GM18867 (cell line): ENCODE results near the gene DGUOK.
A peak's percentile ranks its signal among the peaks of the same experiment; 100 is the strongest.
"Not testable (repeated sequence)": the region's sequence is repeated elsewhere in the genome, so short reads cannot be mapped to it uniquely, and the experiment has no call there.

Source experiments
- ATAC-seq: cut with Tn5 transposase; IDR thresholded peaks from one replicate; pipeline ENCODE4 v1.9.1; 2021; ENCODE audit warnings: mild to moderate bottlenecking, moderate library complexity; ENCODE audit not compliant: unreplicated experiment

Gene DGUOK

GRCh38 chr2:73926493-73927327, at the start of gene DGUOK:
Gene DGUOK (plus strand): TSS chr2:73926880. CDS start chr2:73926911, 31 bp downstream.
- peak; percentile 99 for ATAC-seq

- ATAC-seq = peak; percentile 76
Observed at GRCh38 chr2:73877071-73877802, 49.4 kb upstream of the DGUOK start.

- not testable (repeated sequence) for ATAC-seq
Observed at GRCh38 chr2:73877984-73878383, 48.7 kb upstream of the DGUOK start.

DNA sequence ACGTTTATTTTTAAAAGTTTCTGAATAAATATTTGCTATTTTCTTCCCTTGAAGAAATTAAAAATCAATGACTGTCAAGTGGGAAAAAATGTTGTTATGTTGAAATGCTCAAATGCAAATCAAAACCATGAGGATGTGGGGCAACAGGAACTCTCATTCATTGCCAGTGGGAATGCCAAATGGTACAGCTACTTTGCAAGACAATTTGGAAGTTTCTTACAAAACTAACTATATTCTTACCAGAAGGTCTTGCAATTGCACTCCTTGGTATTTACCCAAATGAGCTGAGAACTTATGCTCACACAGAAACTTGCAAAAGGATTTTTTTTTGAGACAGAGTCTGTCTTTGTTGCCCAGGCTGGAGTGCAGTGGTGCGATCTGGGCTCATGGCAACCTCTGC, 41.3 kb upstream of the DGUOK start:
- no peak for ATAC-seq

DNA sequence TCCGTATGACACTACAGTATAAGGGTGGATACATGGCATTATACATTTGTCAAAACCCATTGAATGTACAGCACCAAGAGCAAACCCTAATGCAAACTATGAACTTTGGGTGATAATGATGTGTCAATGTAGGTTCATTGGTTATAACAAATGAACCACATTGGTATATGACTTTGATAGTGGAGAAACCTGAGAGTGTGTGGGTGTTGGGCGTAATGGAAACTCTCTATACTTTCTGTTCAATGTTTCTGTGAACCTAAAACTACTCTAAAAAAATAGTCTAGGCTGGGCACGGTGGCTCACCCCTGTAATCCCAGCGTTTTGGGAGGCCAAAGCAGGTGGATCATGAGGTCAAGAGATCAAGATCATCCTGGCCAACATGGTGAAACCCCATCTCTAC, 40.3 kb upstream of the DGUOK start:
- no peak for ATAC-seq

DNA sequence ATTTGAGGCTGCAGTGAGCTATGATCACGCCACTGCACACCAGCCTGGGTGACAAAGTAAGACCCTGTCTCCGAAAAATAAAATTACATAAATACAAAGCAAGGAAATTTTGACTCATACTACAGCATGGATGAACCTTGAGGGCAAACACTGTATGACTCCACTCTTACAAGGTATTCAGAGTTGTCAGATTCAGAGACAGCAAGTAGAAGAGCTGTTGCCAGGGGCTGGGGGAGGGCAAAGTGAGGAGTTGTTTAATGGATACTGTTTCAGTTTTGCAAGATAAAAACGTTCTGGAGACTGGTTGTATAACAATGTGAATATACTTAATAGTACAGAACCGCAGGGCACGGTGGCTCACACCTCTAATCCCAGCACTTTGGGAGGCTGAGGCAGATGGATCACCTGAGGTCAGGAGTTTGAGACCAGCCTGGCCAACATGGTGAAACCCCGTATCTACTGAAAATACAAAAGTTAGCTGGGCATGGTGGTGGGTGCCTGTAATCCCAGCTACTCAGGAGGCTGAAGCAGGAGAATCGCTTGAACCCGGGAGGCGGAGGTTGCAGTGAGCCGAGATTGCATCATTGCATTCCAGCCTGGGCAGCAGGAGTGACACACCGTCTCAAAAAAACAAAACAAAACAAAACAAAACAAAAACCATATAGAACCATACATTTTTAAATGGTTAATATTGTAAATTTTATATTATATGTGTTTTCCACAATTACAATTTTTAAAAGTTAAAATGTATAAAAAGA, 38.9 kb upstream of the DGUOK start:
- not testable (repeated sequence) for ATAC-seq

DNA sequence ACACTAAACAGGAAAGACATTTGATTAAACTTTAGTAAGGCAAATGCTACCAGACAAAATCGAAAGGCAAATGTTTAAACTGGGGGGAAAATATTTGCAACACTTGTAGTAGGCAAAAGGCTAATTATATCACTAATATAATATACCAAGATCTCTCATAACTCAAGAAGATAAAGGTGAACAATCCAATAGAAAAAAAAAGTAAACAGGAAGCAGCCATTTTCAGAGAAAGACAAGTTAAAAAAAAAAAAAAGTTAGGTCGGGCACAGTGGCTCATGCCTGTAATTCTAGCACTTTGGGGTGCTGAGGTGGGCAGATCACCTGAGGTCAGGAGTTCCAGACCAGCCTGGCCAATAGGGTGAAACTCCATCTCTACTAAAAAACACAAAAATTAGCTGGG, 38.3 kb upstream of the DGUOK start:
- no peak for ATAC-seq

DNA sequence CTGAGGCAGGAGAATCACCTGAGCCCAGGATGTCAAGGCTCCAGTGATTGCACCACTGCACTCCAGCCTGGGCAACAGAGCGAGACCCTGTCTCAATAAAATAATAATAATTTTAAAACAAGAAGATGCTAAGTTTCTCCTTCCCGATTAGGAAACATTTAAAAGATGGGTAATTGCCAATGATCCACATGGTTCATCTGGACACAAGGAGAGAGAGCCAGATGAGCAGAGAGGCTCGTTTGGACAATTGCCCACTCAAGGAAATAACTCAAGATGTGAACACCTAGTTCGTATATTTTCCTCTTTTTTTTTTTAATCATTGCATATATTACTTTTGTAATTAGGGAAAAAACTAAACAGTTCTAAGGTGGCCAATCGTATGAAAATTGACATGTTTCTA, 37.5 kb upstream of the DGUOK start:
- ATAC-seq = no peak

DNA sequence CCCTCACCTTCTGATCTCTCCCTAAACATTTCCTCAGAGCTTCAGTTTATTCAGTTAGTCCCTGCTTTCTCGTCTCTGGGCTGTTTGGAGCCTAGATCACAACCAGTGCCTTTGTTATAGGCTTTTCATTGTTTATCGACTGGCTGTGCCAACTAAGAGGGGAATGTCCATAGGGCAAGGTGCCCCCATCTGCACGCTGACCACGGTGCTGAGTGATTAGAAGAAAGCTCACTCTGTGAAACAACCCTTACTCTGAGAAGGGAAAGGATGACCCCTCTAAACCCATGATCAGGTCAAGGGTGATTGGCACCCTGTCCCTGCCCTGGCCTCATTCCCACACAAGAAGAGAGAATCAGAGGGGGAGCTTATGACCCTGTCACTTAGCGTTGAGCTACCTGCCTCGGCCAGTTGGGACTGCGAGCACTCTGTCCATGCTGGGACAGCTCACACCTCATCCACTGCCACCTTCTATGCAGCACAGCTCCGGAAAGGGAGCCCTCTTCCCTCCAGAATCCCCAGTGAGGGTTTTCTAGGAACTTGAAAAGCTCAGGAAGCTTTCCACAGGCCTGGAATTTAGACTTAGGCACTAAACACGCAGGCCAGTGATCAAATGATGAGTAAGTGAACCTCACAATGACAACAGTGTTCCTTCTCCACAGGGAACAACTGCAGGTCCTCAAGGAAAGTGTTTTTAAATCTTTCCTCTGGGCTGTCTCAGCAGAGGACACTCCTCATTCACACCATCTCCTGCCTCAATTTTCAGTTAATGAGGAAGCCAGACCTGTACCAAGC, 36.2 kb upstream of the DGUOK start:
- ATAC-seq = no peak

GRCh38 chr2:73891276-73891901, 35.3 kb upstream of the DGUOK start:
- ATAC-seq = no peak

- no peak for ATAC-seq
Observed at GRCh38 chr2:73892631-73893329, 33.9 kb upstream of the DGUOK start, which contains the start of gene ACTG2. Gene ACTG2 (plus strand): TSS chr2:73893008. CDS start chr2:73901312, 8,304 bp downstream.

DNA sequence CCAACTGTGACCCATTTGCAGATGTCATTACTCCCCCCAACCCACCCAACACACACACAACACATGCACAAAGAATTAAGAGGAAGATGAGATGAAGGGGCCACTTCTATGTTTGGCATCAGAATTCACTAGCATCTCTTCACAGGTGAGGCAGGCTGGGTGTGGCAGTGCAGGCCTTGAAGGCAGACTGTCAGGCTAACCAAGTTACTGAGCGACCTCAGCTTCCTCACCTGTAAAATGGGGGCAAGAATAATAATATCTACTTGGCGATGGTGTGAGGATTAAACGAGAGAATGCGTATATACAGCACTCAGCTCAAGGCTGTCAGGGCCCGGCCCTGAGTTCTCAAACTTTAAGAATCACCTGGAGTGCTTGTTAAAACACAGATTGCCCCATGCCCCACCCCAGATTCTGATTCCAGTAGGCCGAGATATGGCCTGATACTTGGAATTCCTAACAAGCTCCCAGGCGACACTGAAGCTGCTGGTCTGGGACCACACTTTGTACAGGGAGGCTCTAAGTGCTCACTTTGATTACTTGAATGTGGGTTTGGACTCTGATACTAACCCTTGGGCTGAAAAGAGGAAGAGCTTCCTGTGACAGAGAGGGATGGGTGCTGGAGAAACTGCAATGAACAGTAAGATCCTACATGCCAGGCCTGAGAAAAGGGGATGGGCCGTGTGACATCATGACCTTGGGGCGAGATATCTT, 32.8 kb upstream of the DGUOK start:
- ATAC-seq = no peak

GRCh38 chr2:73894475-73894850, 32.2 kb upstream of the DGUOK start:
- no peak for ATAC-seq

DNA sequence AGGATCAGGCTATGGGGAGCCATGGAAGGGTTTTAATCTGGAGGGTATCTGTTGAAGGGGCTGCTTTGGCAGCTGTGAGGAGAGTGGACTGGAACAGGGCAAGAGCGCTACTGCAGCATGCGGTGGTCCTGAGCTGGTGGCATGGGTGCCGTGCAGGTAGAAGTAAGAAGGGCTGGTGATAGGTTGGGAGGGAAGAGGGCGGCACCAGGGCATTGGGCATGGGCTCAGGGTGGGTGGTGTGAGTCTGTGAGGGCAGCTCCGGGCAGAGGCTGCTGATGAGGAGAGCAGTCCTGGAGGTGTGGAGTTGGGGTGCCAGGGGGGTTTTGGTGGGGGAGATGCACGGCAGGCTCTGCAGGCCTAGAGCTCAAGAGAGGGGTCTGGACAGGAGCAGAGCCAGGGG, 31.8 kb upstream of the DGUOK start:
- ATAC-seq = no peak

GRCh38 chr2:73895473-73895872, 31.2 kb upstream of the DGUOK start:
- ATAC-seq = no peak

DNA sequence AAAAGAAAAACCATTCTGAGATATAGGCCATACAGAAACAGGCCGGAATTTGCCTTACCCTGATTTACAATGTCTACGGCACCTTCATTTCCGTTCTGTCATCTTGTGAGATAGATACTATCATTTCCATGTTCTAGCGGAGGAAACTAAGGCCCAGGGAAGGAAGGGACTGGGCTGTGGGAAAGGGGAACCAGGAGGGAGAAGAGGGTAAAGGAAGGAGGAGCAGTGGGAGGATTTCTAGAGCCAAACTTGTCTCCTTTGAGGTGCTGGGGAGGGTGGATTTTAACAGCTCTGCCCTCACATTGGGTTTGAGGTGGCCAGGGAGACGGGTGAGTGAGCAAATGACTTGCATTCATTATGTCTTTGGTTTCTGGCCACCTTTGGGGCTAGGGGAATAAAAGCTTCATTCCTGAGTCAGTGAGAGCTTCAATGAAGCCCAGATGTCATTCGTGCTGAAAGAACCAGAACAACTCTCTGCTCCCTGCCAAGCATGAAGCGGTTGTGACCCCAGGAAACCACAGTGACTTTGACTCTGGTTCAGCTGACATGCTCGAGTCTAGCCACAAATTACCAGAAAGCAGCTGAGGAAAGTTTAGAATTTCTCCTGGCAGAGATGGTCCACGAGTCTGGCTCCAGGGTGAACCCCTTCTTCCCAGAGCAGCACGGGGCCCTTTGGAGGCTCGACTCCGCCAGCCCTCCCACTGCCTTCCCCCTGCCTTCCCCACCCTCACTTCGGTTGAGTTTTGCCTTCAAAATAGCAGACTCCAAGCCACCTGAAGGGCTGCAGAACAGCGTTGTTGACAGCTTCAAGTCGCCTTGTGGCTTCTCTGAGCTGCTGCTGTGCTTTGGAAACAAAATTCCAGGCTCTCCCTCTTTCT, 30.1 kb upstream of the DGUOK start:
- ATAC-seq = no peak

DNA sequence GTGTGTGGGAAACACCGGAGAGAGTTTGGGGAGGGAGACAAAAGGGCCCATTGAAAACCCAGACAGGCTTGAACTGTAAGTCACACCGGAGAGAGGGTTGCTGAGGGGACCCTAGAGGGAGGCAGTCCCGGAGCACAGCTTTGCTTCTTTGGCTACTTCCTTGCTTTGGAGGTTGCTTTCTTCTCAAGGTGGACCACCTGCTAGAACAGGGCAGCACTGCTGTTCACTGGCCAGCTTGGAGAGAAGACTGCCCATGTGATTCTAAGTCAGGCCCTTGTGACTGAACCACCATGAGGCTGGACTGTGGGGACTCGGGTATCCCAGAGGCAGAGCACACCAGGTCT, 29.5 kb upstream of the DGUOK start:
- no peak for ATAC-seq

DNA sequence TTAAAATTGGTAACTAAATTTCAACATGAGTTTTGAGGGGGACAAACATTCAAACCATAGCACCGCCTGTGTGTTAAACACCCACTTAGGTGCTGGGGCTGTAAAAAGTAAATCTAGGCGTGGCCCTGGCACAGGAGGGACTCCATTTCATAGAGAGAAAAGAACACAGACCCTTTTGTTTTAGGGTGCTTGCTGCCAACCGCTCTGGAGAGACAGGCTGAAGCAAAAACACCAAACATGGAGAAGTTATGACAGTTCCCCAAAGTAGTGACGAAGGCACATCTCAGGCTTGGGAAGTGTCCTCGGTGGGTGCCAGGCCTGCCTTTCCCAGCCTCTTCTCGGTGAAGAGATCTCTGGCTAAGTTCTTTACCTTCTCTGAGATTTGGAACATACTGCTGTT, 28.7 kb upstream of the DGUOK start:
- no peak for ATAC-seq
